Panc1 (cell line): ENCODE measurements around the gene TLR4.

Experiments
- POLR2AphosphoS5 ChIP-seq: IDR thresholded peaks from 2 replicates; pipeline ENCODE4 v1.6.1; 2012; ENCODE audit warnings: mild to moderate bottlenecking, low read depth, low read length, moderate library complexity
- TCF7L2 ChIP-seq: IDR thresholded peaks from 2 replicates; pipeline ENCODE4 v1.6.1; 2011; ENCODE audit warnings: mild to moderate bottlenecking, low read depth, low read length, inconsistent platforms
- TF ChIP-seq, protein P1 (sequence below), 2 experiments: IDR thresholded peaks; 2 replicates each; pipeline ENCODE4 v1.6.1; 2011 to 2012; ENCODE audit warnings: low read depth in 2 of 2, control low read depth in 1 of 2, low read length in 1 of 2, mild to moderate bottlenecking in 1 of 2, moderate library complexity in 1 of 2; ENCODE audit not compliant: insufficient read depth in 1 of 2
- TF ChIP-seq, protein P2 (sequence below): fragments of 450-650 bp; IDR thresholded peaks from 2 replicates; pipeline ENCODE4 v1.5.1; 2017; ENCODE audit warnings: mild to moderate bottlenecking

DNA sequence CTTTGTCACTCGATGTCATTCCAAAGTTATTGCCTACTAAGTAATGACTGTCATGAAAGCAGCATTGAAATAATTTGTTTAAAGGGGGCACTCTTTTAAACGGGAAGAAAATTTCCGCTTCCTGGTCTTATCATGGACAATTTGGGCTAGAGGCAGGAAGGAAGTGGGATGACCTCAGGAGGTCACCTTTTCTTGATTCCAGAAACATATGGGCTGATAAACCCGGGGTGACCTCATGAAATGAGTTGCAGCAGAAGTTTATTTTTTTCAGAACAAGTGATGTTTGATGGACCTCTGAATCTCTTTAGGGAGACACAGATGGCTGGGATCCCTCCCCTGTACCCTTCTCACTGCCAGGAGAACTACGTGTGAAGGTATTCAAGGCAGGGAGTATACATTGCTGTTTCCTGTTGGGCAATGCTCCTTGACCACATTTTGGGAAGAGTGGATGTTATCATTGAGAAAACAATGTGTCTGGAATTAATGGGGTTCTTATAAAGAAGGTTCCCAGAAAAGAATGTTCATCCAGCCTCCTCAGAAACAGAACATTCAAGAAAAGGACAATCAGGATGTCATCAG lies 11.3 kb downstream of the TLR4 start:
- TF ChIP-seq, protein P1, sequence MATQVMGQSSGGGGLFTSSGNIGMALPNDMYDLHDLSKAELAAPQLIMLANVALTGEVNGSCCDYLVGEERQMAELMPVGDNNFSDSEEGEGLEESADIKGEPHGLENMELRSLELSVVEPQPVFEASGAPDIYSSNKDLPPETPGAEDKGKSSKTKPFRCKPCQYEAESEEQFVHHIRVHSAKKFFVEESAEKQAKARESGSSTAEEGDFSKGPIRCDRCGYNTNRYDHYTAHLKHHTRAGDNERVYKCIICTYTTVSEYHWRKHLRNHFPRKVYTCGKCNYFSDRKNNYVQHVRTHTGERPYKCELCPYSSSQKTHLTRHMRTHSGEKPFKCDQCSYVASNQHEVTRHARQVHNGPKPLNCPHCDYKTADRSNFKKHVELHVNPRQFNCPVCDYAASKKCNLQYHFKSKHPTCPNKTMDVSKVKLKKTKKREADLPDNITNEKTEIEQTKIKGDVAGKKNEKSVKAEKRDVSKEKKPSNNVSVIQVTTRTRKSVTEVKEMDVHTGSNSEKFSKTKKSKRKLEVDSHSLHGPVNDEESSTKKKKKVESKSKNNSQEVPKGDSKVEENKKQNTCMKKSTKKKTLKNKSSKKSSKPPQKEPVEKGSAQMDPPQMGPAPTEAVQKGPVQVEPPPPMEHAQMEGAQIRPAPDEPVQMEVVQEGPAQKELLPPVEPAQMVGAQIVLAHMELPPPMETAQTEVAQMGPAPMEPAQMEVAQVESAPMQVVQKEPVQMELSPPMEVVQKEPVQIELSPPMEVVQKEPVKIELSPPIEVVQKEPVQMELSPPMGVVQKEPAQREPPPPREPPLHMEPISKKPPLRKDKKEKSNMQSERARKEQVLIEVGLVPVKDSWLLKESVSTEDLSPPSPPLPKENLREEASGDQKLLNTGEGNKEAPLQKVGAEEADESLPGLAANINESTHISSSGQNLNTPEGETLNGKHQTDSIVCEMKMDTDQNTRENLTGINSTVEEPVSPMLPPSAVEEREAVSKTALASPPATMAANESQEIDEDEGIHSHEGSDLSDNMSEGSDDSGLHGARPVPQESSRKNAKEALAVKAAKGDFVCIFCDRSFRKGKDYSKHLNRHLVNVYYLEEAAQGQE (IDR thresholded peaks at IDR 0.05; ENCODE audit: insufficient read depth in 1 of 2, low read depth in 2 of 2, low read length in 1 of 2): no peak
- TF ChIP-seq, protein P2, sequence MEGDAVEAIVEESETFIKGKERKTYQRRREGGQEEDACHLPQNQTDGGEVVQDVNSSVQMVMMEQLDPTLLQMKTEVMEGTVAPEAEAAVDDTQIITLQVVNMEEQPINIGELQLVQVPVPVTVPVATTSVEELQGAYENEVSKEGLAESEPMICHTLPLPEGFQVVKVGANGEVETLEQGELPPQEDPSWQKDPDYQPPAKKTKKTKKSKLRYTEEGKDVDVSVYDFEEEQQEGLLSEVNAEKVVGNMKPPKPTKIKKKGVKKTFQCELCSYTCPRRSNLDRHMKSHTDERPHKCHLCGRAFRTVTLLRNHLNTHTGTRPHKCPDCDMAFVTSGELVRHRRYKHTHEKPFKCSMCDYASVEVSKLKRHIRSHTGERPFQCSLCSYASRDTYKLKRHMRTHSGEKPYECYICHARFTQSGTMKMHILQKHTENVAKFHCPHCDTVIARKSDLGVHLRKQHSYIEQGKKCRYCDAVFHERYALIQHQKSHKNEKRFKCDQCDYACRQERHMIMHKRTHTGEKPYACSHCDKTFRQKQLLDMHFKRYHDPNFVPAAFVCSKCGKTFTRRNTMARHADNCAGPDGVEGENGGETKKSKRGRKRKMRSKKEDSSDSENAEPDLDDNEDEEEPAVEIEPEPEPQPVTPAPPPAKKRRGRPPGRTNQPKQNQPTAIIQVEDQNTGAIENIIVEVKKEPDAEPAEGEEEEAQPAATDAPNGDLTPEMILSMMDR: no peak
- TF ChIP-seq POLR2AphosphoS5: no peak
- TF ChIP-seq TCF7L2: no peak
